ENCODE results near the gene CALM1.

- no peak for TF ChIP-seq CTCF (conservative IDR thresholded peaks at IDR 0.05; ENCODE audit: low read length)
- no peak for TF ChIP-seq EZH2phosphoT487 (IDR thresholded peaks at IDR 0.05; ENCODE audit: borderline replicate concordance)
Measured at GRCh38 chr14:90421632-90422020, 24.8 kb downstream of the CALM1 start.
